ENCODE results near the gene MLXIP. TPM values are rescaled to one million over a fixed set of nuclear protein-coding genes. Genes with fewer than 3 reads are reported as not detected.

The MLXIP gene
- total RNA-seq, 4 donors from 2014 or later: 9.6 to 20.0 (median 11.4) TPM

GRCh38 chr12:122161682-122162081, 83.1 kb downstream of the MLXIP start:
- no peaks in the 10 kb centered on the region for H3K4me1 ChIP-seq
- no peak overlapping the region for H3K27ac ChIP-seq
- TF ChIP-seq POLR2A (IDR thresholded peaks at IDR 0.05) (no peak), CTCF (IDR thresholded peaks at IDR 0.05) (no peak)
- no peaks in the 10 kb centered on the region for H3K36me3 ChIP-seq
- 71 to 75% methylated on average over 8 of the region's 8 CpGs for WGBS, 2 donors
- no peak for DNase-seq
- intact Hi-C loops (cut with DNase I): no loop called here
- H3K27me3 ChIP-seq: peaks cover 0 to 8% (median 0%) of the 10 kb centered on the region in 4 donors
- no peak overlapping the region for H3K4me3 ChIP-seq
- H3K9me3 ChIP-seq: no peaks in the 10 kb centered on the region

GRCh38 chr12:122162976-122163375, 84.4 kb downstream of the MLXIP start:
- Histone ChIP-seq H3K36me3 (no peaks in the 10 kb centered on the region), H3K4me3 (no peak overlapping the region), H3K27me3 (peaks cover 0 to 8% (median 0%) of the 10 kb centered on the region in 4 donors), H3K4me1 (no peaks in the 10 kb centered on the region), H3K9me3 (no peaks in the 10 kb centered on the region), H3K27ac (no peak overlapping the region)
- 69 to 90% methylated on average over 3 of the region's 3 CpGs for WGBS, 2 donors
- DNase-seq: no peak
- TF ChIP-seq CTCF (IDR thresholded peaks at IDR 0.05) (no peak), POLR2A (IDR thresholded peaks at IDR 0.05) (no peak)
- intact Hi-C loops (cut with DNase I): no loop called here

GRCh38 chr12:122166422-122167349, 88.1 kb downstream of the MLXIP start:
- Histone ChIP-seq H3K4me3 (no peak overlapping the region), H3K27ac (no peak overlapping the region), H3K27me3 (peaks cover 0 to 16% (median 0%) of the 10 kb centered on the region in 4 donors), H3K36me3 (no peaks in the 10 kb centered on the region), H3K9me3 (no peaks in the 10 kb centered on the region), H3K4me1 (no peaks in the 10 kb centered on the region)
- no peak for TF ChIP-seq POLR2A (IDR thresholded peaks at IDR 0.05)
- TF ChIP-seq CTCF (IDR thresholded peaks at IDR 0.05): no peak
- WGBS, 2 donors: 73 to 78% methylated on average over 15 to 17 of the region's 22 CpGs
- intact Hi-C loops (cut with DNase I): no loop called here
- DNase-seq: no peak

GRCh38 chr12:122167356-122167925, 88.9 kb downstream of the MLXIP start:
- no peaks in the 10 kb centered on the region for H3K4me1 ChIP-seq
- TF ChIP-seq POLR2A (IDR thresholded peaks at IDR 0.05) (no peak), CTCF (IDR thresholded peaks at IDR 0.05) (no peak)
- no peak overlapping the region for H3K4me3 ChIP-seq
- H3K27ac ChIP-seq: no peak overlapping the region
- H3K9me3 ChIP-seq: no peaks in the 10 kb centered on the region
- 80 to 86% methylated on average over 9 to 10 of the region's 10 CpGs for WGBS, 2 donors
- H3K27me3 ChIP-seq: peaks cover 0 to 17% (median 0%) of the 10 kb centered on the region in 4 donors
- DNase-seq: no peak
- no peaks in the 10 kb centered on the region for H3K36me3 ChIP-seq
- intact Hi-C loops (cut with DNase I): no loop called here

GRCh38 chr12:122168492-122168891, 89.9 kb downstream of the MLXIP start:
- no peak overlapping the region for H3K27ac ChIP-seq
- no peaks in the 10 kb centered on the region for H3K36me3 ChIP-seq
- DNase-seq: no peak
- H3K9me3 ChIP-seq: no peaks in the 10 kb centered on the region
- TF ChIP-seq POLR2A (IDR thresholded peaks at IDR 0.05): no peak
- no peak for TF ChIP-seq CTCF (IDR thresholded peaks at IDR 0.05)
- H3K4me3 ChIP-seq: no peak overlapping the region
- WGBS, 2 donors: 84 to 89% methylated on average over 3 of the region's 3 CpGs
- intact Hi-C loops (cut with DNase I): no loop called here
- peaks cover 0 to 17% (median 0%) of the 10 kb centered on the region in 4 donors for H3K27me3 ChIP-seq
- H3K4me1 ChIP-seq: no peaks in the 10 kb centered on the region
